ENCODE measurements around the gene CDK5R1. TPM values are rescaled to one million over a fixed set of nuclear protein-coding genes. Genes with fewer than 3 reads are reported as not detected.

The CDK5R1 gene
- total RNA-seq, 1 donor = 0.86 TPM

- no peak for DNase-seq (ENCODE audit: low read depth)
- no peak overlapping the region for H3K4me3 ChIP-seq (ENCODE audit: low read depth, low read length)
- TF ChIP-seq, protein P1, sequence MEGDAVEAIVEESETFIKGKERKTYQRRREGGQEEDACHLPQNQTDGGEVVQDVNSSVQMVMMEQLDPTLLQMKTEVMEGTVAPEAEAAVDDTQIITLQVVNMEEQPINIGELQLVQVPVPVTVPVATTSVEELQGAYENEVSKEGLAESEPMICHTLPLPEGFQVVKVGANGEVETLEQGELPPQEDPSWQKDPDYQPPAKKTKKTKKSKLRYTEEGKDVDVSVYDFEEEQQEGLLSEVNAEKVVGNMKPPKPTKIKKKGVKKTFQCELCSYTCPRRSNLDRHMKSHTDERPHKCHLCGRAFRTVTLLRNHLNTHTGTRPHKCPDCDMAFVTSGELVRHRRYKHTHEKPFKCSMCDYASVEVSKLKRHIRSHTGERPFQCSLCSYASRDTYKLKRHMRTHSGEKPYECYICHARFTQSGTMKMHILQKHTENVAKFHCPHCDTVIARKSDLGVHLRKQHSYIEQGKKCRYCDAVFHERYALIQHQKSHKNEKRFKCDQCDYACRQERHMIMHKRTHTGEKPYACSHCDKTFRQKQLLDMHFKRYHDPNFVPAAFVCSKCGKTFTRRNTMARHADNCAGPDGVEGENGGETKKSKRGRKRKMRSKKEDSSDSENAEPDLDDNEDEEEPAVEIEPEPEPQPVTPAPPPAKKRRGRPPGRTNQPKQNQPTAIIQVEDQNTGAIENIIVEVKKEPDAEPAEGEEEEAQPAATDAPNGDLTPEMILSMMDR (IDR thresholded peaks at IDR 0.05; ENCODE audit: insufficient read depth, low read depth, low read length) = no peak
Measured at GRCh38 chr17:32453370-32453769, 33.4 kb upstream of the CDK5R1 start.

- TF ChIP-seq, protein P1 (IDR thresholded peaks at IDR 0.05; ENCODE audit: insufficient read depth, low read depth, low read length) = no peak
Measured at GRCh38 chr17:32458371-32458770, 28.4 kb upstream of the CDK5R1 start.

GRCh38 chr17:32460054-32460453 lies 26.7 kb upstream of the CDK5R1 start:
- TF ChIP-seq, protein P1 (IDR thresholded peaks at IDR 0.05; ENCODE audit: insufficient read depth, low read depth, low read length) = no peak
- DNase-seq (ENCODE audit: low read depth) = no peak

More at GRCh38 chr17:32458371-32458770, 28.4 kb upstream of the CDK5R1 start:
- no peak for DNase-seq (ENCODE audit: low read depth)
- no peak overlapping the region for H3K4me3 ChIP-seq (ENCODE audit: low read depth, low read length)

GRCh38 chr17:32461498-32461852 lies 25.3 kb upstream of the CDK5R1 start:
- no peak for DNase-seq (ENCODE audit: low read depth)
- TF ChIP-seq, protein P1 (IDR thresholded peaks at IDR 0.05; ENCODE audit: insufficient read depth, low read depth, low read length) = no peak
- no peak overlapping the region for H3K4me3 ChIP-seq (ENCODE audit: low read depth, low read length)

More at GRCh38 chr17:32460054-32460453, 26.7 kb upstream of the CDK5R1 start:
- no peak overlapping the region for H3K4me3 ChIP-seq (ENCODE audit: low read depth, low read length)

GRCh38 chr17:32461853-32462617 lies 24.8 kb upstream of the CDK5R1 start:
- TF ChIP-seq, protein P1 (IDR thresholded peaks at IDR 0.05; ENCODE audit: insufficient read depth, low read depth, low read length) = peak; percentile 67
- H3K4me3 ChIP-seq (ENCODE audit: low read depth, low read length) = no peak overlapping the region
- peak; percentile 61 for DNase-seq (ENCODE audit: low read depth)

DNA sequence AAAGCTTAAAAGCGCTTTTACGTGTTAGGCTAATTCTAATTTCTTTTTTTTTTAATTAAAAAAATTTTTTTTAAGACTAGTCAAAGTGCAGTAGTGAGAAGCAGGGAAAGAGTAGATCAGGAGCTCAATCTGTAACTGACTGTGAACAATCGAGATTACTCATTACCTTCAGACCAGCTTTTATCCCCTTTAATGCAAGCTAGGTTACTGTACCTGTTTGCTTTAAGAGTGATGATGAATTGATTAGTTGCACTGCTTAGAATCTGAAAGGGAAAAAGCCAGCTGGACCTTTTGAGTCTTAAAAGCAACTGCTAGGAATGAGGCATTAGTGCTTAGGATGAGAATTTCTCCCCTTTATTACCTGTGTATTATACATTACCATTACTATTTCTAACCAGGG lies 23.5 kb upstream of the CDK5R1 start:
- TF ChIP-seq, protein P1 (IDR thresholded peaks at IDR 0.05; ENCODE audit: insufficient read depth, low read depth, low read length) = no peak
- no peak for DNase-seq (ENCODE audit: low read depth)
- H3K4me3 ChIP-seq (ENCODE audit: low read depth, low read length) = no peak overlapping the region

- TF ChIP-seq, protein P1 (IDR thresholded peaks at IDR 0.05; ENCODE audit: insufficient read depth, low read depth, low read length) = no peak
- no peak for DNase-seq (ENCODE audit: low read depth)
- H3K4me3 ChIP-seq (ENCODE audit: low read depth, low read length) = no peak overlapping the region
Measured at GRCh38 chr17:32464374-32464773, 22.4 kb upstream of the CDK5R1 start.
